T-helper 2 cell treated with Interferon-gamma antibody and Interleukin-4, amounts not matched to agents 5 μg/mL and 100 μg/mL, for 36 hours (primary cell): ENCODE data around the gene XPA.

Experiments
- DNase-seq: peaks from one replicate; pipeline ENCODE4 v3.0.0; 2021; ENCODE audit warnings: low spot score
- H3K27ac Mint-ChIP-seq: one replicate; pipeline ENCODE4 v1.8.0; 2021; ENCODE audit warnings: mild to moderate bottlenecking, mixed read lengths
- H3K27me3 Mint-ChIP-seq: one replicate; pipeline ENCODE4 v1.8.0; 2021; ENCODE audit warnings: low read depth, mixed read lengths
- H3K36me3 Mint-ChIP-seq: one replicate; pipeline ENCODE4 v1.8.0; 2021; ENCODE audit warnings: low read depth, mixed read lengths
- H3K4me1 Mint-ChIP-seq: one replicate; pipeline ENCODE4 v1.8.0; 2021; ENCODE audit warnings: low read depth, mixed read lengths
- H3K4me3 Mint-ChIP-seq: one replicate; pipeline ENCODE4 v1.8.0; 2022; ENCODE audit warnings: mild to moderate bottlenecking, moderate library complexity, mixed read lengths
- H3K9me3 Mint-ChIP-seq: one replicate; pipeline ENCODE4 v1.8.0; 2021; ENCODE audit warnings: mixed read lengths

The XPA gene

DNA sequence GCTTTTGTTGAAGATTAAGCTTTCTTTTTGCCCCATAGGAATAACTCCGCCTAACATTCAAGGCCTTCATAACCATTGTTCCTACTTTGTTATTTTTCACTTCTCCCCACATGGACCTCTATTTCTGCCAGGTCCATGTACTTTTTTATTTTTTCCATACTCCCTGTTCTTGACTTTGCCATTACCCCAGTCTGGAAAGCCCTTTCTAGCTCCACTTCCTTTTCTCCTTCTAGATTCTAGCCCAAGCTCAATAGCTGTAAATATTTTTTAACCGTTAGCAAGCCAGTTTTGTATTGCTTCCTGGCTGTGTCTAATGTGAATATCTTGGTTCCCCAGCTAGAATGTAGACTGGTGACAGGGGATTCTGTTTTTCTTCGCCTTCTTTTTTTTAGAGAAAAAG, 37.4 kb downstream of the XPA start:
- Mint-ChIP-seq H3K36me3 (peaks cover 74% of the 10 kb centered on the region), H3K4me1 (peaks cover 4% of the 10 kb centered on the region), H3K27me3 (no peaks in the 10 kb centered on the region)

GRCh38 chr9:97658707-97659106, 38.4 kb downstream of the XPA start:
- Mint-ChIP-seq H3K4me1 (peaks cover 4% of the 10 kb centered on the region), H3K9me3 (no peaks in the 10 kb centered on the region), H3K27ac (no peak overlapping the region), H3K36me3 (peaks cover 75% of the 10 kb centered on the region), H3K27me3 (no peaks in the 10 kb centered on the region), H3K4me3 (no peak overlapping the region)
- no peak for DNase-seq

More for the DNA sequence above, 37.4 kb downstream of the XPA start:
- Mint-ChIP-seq H3K9me3 (no peaks in the 10 kb centered on the region), H3K27ac (peak overlapping the region; percentile 5), H3K4me3 (no peak overlapping the region)
- no peak for DNase-seq

DNA sequence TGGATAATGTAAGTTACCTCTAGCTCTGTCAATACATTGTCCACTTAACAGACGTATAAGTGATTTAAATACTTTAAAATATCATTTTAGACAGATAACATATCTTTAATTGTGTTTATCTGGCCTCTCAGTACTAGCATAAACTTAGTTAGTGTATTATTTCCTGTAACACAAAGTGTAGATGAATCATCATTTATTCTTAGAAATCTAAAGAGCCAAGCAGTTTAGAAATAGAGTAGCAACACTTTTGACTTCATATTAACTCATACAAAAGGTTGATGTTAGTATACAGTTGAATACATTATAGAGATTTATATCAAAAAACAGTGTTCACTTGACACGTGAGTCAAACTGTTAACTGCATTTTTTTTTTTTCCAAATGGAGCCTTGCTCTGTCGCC, 45.5 kb downstream of the XPA start:
- Mint-ChIP-seq H3K4me3 (no peak overlapping the region), H3K27me3 (no peaks in the 10 kb centered on the region), H3K9me3 (no peaks in the 10 kb centered on the region), H3K27ac (peak overlapping the region; percentile 41), H3K36me3 (peaks cover 61% of the 10 kb centered on the region), H3K4me1 (peaks cover 12% of the 10 kb centered on the region)
- no peak for DNase-seq

DNA sequence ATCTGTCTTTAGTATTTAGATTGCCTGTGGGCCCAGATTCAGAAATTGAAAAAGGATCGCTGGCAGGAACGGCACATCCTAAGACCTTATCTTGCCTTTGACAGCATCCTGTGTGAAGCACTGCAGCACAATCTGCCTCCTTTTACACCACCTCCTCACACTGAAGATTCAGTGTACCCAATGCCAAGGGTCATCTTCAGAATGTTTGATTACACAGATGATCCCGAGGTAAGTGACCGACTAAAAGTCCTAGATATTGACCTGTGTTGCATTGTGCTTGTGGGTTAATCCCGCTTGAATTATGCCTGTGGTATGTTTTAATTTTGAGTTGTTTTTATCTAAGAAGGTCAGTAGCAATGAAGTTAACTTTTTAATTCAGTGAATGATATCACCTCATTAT, 49.1 kb downstream of the XPA start:
- H3K4me3 Mint-ChIP-seq: no peak overlapping the region
- H3K4me1 Mint-ChIP-seq: peaks cover 12% of the 10 kb centered on the region
- no peak overlapping the region for H3K27ac Mint-ChIP-seq
- no peaks in the 10 kb centered on the region for H3K9me3 Mint-ChIP-seq
- no peak for DNase-seq
- H3K27me3 Mint-ChIP-seq: no peaks in the 10 kb centered on the region
- peaks cover 50% of the 10 kb centered on the region for H3K36me3 Mint-ChIP-seq

GRCh38 chr9:97645720-97646119, 51.4 kb downstream of the XPA start:
- H3K27ac Mint-ChIP-seq: no peak overlapping the region
- no peaks in the 10 kb centered on the region for H3K27me3 Mint-ChIP-seq
- peaks cover 40% of the 10 kb centered on the region for H3K36me3 Mint-ChIP-seq
- no peaks in the 10 kb centered on the region for H3K9me3 Mint-ChIP-seq
- H3K4me1 Mint-ChIP-seq: peaks cover 7% of the 10 kb centered on the region
- no peak for DNase-seq
- H3K4me3 Mint-ChIP-seq: no peak overlapping the region

GRCh38 chr9:97640325-97640724, 56.8 kb downstream of the XPA start:
- Mint-ChIP-seq H3K27ac (no peak overlapping the region), H3K9me3 (no peaks in the 10 kb centered on the region), H3K4me3 (no peak overlapping the region), H3K4me1 (peaks cover 34% of the 10 kb centered on the region), H3K36me3 (peaks cover 30% of the 10 kb centered on the region), H3K27me3 (no peaks in the 10 kb centered on the region)
- no peak for DNase-seq

- H3K27ac Mint-ChIP-seq: no peak overlapping the region
- no peak overlapping the region for H3K4me3 Mint-ChIP-seq
- H3K4me1 Mint-ChIP-seq: peaks cover 44% of the 10 kb centered on the region
These were observed 58.5 kb downstream of the XPA start for GRCh38 chr9:97638666-97639065.

GRCh38 chr9:97636903-97637302, 60.2 kb downstream of the XPA start:
- H3K9me3 Mint-ChIP-seq: no peaks in the 10 kb centered on the region
- DNase-seq: no peak
- H3K4me3 Mint-ChIP-seq: peak overlapping the region; percentile 43
- no peaks in the 10 kb centered on the region for H3K27me3 Mint-ChIP-seq
- peaks cover 47% of the 10 kb centered on the region for H3K4me1 Mint-ChIP-seq
- H3K36me3 Mint-ChIP-seq: peaks cover 22% of the 10 kb centered on the region
- H3K27ac Mint-ChIP-seq: no peak overlapping the region

More at GRCh38 chr9:97638666-97639065, 58.5 kb downstream of the XPA start:
- DNase-seq: no peak
- no peaks in the 10 kb centered on the region for H3K9me3 Mint-ChIP-seq
- H3K36me3 Mint-ChIP-seq: peaks cover 27% of the 10 kb centered on the region
- H3K27me3 Mint-ChIP-seq: no peaks in the 10 kb centered on the region

DNA sequence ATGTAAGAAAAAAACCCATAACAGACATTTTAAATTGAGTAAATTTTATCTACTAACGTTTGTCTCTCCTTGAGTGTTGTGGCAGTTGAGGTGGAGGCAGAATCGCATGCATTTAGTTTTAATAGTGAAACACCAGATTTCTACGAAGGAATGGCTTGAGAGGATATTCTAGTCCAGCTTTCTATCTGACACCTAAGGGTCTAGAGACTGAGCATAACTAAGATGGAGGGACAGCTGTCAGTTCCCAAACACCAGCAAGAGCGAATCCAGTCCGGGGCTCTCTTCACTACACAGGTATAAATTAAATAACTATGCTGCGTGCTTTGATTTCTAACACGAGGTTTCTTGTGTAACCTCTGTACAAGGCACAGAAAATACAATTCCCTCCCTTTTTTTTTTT, 62.1 kb downstream of the XPA start:
- H3K9me3 Mint-ChIP-seq: no peaks in the 10 kb centered on the region
- H3K27me3 Mint-ChIP-seq: no peaks in the 10 kb centered on the region
- H3K27ac Mint-ChIP-seq: peak overlapping the region; percentile 99
- H3K36me3 Mint-ChIP-seq: peaks cover 14% of the 10 kb centered on the region
- H3K4me1 Mint-ChIP-seq: peaks cover 47% of the 10 kb centered on the region
- peak overlapping the region; percentile 95 for H3K4me3 Mint-ChIP-seq
- DNase-seq: no peak

DNA sequence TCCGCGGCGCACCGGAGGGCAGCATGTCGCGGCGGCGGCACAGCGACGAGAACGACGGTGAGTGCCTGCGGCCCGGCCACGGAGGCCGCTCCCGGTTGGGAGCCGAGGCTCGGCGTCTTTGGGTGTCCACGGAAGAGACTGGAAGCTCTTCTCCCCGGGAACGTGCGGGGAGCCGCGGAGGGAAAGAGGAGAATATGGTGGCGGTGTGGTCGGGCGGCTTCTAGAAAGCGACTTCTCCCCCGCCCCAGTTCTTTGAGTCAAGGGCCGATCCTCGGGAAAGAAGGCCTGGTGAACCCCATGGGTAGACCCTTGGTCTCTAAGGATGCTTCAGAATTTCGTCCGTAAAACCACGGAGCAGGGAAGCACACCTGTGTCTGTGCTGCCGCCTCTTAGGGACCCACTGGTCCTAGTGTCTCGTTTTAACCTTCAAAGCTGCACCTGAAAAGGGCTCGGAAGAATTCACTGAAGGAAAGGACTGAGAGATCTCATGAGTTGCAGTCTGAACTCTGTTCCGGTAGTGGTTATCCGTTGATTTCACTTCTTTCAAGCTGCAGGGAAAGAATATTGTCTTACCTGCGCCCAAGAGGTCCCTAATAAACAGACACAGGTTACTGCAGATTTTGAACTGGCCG, 63.2 kb downstream of the XPA start:
- peak overlapping the region; percentile 99 for H3K27ac Mint-ChIP-seq
- no peaks in the 10 kb centered on the region for H3K9me3 Mint-ChIP-seq
- H3K4me1 Mint-ChIP-seq: peaks cover 44% of the 10 kb centered on the region
- peaks cover 14% of the 10 kb centered on the region for H3K36me3 Mint-ChIP-seq
- H3K27me3 Mint-ChIP-seq: no peaks in the 10 kb centered on the region
- H3K4me3 Mint-ChIP-seq: peak overlapping the region; percentile 95
- no peak for DNase-seq

DNA sequence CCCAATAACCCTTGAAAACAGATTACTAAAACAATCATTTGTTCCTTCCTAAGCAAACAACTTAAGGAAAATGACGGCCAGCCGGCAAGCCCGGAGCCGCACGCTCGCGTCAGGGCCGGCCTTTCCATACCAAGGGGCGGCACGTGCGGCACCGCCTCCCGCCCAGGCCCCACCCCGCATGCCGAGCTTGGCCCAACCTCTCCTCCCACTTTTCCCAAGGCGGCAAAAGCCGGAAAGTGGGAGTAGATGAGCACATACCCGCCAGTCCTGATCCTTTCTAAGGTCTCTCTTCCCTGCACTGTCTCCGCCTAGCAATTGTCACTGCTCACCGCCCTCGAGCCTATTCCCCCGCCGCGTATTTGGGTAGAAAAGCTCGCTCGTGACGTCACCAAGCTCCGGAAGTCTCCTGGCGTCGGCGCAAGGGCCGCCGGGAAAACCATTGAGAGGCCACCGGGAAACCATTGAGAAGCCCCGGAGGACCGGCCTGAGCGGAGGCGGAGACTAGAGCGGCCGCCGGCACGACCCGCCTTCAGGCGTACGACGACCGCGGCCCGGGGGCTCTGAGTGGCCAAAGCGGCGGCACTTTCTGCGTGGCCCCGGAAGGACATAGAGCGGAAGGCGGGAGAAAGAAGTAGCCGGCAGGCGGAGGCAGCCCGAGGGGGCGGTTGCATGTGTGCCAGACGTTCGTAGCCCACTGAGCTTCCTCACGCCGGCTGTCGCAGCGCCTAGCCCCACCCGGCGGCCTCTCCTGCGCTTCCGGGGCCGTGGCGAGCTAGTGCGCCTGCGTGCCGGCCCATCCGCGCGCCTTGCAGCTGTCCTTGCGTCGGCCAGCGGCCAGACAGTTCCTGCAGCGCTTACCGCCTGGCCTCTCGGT, 63.9 kb downstream of the XPA start, which contains the start of the genes NCBP1 and TSTD2:
TSS of gene NCBP1 (plus strand) at position 837 of the 874 bp plus-strand sequence. CDS start 61 bp downstream, outside the sequence.
TSS of gene TSTD2 (minus strand) at position 384 of the 874 bp plus-strand sequence. CDS start 5,806 bp downstream, outside the sequence.
- Mint-ChIP-seq H3K36me3 (peaks cover 14% of the 10 kb centered on the region), H3K27me3 (no peaks in the 10 kb centered on the region), H3K4me1 (peaks cover 40% of the 10 kb centered on the region), H3K4me3 (peak within 1 kb of the TSS; percentile 95), H3K27ac (peak within 1 kb of the TSS; percentile 99), H3K9me3 (no peaks in the 10 kb centered on the region)
- peak; percentile 97 for DNase-seq

GRCh38 chr9:97632248-97632984, 64.7 kb downstream of the XPA start:
- H3K36me3 Mint-ChIP-seq: peaks cover 13% of the 10 kb centered on the region
- peaks cover 33% of the 10 kb centered on the region for H3K4me1 Mint-ChIP-seq
- DNase-seq: peak; percentile 12
- H3K27ac Mint-ChIP-seq: peak overlapping the region; percentile 99
- no peaks in the 10 kb centered on the region for H3K27me3 Mint-ChIP-seq
- H3K9me3 Mint-ChIP-seq: no peaks in the 10 kb centered on the region
- peak overlapping the region; percentile 95 for H3K4me3 Mint-ChIP-seq

DNA sequence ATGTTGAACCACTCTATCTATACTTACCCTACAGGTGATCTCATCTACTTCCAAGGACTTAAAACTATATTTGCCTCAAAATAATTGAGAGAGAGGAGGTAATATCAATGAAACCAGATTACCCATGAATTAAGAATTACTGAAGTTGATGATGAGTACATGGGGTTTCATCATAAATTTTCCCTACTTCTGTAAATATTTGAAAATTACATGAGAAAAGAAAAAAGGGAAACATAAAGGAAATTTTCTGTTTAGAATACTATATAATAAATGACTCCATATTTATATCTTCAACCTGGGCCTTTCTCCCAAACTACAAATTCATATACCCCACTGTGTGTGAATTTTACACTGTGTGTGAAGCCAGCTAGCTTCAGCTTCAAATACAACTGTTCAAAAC, 66.5 kb downstream of the XPA start:
- Mint-ChIP-seq H3K27ac (no peak overlapping the region), H3K27me3 (no peaks in the 10 kb centered on the region), H3K9me3 (no peaks in the 10 kb centered on the region), H3K4me1 (peaks cover 23% of the 10 kb centered on the region), H3K36me3 (peaks cover 12% of the 10 kb centered on the region), H3K4me3 (no peak overlapping the region)
- no peak for DNase-seq

DNA sequence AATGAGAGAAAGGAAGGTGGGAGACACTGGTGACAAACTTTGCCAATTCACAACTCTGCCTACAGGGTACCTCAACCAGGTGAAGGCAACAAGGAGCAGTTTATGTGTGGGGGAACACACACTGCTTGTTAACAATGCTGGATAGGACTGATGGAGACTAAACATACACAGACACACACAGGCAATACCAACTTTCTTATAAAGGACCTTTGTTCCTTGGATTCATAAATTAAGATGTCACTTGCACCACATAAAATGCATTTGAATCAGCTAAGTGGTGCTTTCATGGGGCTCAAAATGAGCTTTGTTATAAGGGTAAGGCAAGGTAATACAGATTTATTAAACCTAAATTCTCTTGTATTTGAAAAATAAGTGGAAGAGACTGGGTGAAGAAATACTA, 68.0 kb downstream of the XPA start:
- H3K4me3 Mint-ChIP-seq: no peak overlapping the region
- H3K27me3 Mint-ChIP-seq: no peaks in the 10 kb centered on the region
- no peaks in the 10 kb centered on the region for H3K9me3 Mint-ChIP-seq
- peaks cover 12% of the 10 kb centered on the region for H3K4me1 Mint-ChIP-seq
- no peak for DNase-seq
- H3K27ac Mint-ChIP-seq: no peak overlapping the region
- peaks cover 10% of the 10 kb centered on the region for H3K36me3 Mint-ChIP-seq
